ENCODE measurements around the gene BAG1. TPM values are rescaled to one million over a fixed set of nuclear protein-coding genes. Genes with fewer than 3 reads are reported as not detected.

BAG1 gene
- total RNA-seq, 1 experiment from 2014 or later: 70.0 TPM

DNA sequence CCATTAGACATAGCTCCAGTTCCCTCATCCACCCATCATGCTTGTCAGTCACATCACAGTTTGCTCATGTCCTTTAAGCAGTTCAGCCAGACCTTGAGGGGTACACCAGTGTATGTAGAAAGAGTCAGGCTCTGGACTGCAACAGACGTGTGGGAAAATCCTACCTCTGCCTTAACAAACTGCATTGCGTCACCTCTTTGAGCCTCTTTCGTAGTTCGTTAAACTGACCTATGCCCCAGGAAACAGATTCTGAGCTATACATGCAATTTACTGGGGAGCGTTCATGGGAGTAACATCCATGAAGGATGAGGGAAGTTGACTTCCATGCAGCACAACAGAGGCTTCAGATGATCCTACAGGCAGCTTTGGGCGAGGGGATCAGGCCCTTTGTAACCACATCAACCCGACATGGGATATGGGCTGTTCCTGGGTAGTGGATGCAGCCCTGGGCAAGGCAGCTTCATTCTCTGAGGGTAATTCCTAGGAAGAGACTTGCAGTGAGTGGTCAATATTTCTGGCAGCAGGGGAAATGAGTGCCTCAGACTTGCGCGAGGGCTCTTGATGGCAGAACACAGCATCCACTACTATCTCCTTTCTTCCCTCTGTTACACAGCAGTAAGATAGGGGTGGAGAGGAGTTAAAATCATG lies 20.2 kb downstream of the BAG1 start:
- DNase-seq (ENCODE audit: low spot score): no peak

DNA sequence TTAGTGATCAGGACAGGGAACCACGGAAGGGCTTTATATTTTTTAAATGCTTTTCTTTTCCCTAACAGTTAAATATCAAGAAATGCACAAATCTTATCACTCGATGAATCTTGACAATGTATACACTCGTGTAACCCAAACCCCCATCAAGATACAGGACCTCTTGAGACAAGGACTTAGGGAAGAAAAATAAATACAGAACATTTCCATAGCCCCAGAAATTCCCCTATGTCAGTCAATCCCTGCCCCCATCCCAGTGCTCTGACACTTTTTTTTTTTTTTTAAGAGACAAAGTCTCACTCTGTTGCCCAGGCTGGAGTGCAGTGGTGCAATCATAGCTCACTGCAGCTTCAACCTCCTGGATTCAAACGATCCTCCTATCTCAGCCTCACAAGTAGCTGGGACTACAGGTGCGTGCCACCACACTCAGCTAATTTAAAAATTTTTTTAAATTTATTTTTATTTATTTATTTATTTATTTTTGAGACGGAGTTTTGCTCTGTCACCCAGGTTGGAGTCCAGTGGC lies 21.8 kb downstream of the BAG1 start:
- no peak for DNase-seq (ENCODE audit: low spot score)

DNA sequence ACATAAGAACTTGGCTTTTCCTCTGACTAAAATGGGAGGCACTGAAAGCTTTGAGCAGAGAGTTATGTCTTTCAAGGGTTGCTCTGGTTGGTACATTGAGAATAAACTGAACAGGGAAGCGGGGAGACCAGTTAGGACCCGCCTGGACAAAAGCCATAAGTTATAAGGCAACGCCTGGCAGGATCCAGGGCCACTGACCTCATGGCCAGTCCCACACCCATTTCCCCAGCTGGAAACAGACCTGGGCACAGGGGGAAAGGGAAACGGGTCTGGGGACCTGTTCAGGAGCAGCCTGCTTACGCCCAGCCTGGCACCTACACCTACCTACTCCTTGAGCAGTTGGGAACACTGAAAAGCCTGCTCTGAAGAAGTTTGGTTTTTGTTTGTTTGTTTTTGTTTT lies 23.2 kb downstream of the BAG1 start:
- no peak for DNase-seq (ENCODE audit: low spot score)

DNA sequence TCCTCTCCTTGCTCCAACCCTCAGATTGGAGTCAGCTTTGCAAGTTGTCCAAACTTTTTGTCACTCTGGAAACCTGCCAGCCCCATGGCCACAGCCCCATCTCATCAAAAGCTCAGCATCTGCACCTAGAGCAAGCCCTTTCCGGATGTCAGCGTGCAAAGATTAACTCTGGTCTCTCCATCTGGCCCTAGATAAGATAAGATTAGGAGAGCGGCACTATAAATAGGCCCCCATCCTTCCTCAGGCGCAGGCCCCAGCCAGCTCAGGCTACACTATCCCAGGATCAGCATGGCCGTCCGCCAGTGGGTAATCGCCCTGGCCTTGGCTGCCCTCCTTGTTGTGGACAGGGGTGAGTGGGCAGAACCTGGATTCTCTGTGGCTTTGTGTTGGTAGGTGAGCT lies 24.6 kb downstream of the BAG1 start, which contains the start of gene SPINK4:
SPINK4 (plus strand) TSS at position 247 of the 400 bp plus-strand sequence; CDS start at position 289, 42 bp downstream.
- DNase-seq (ENCODE audit: low spot score): no peak

DNA sequence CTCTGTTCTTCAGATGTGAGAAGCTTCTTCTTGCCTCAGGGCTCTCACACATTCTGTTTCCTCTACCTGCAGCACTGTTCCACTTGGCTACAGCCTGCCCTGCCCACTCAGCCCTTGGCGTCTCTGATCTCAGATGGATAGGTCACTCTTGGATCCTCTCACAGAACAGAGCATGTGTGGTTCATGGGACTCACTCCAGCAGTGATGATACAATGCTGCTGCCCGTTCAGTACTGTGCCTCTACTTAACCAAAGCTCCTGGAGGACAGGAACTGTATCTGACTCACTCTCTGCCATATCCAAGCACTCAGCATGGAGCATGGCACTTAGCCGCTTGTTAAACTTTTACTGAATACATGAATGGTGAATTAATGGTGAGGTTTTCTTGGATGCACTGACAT lies 27.9 kb downstream of the BAG1 start:
- DNase-seq (ENCODE audit: low spot score): no peak

- DNase-seq (ENCODE audit: low spot score): no peak
Measured at GRCh38 chr9:33234511-33235467, 29.7 kb downstream of the BAG1 start.

GRCh38 chr9:33233626-33234342 lies 30.7 kb downstream of the BAG1 start:
- peak; percentile 97 for DNase-seq (ENCODE audit: low spot score)

DNA sequence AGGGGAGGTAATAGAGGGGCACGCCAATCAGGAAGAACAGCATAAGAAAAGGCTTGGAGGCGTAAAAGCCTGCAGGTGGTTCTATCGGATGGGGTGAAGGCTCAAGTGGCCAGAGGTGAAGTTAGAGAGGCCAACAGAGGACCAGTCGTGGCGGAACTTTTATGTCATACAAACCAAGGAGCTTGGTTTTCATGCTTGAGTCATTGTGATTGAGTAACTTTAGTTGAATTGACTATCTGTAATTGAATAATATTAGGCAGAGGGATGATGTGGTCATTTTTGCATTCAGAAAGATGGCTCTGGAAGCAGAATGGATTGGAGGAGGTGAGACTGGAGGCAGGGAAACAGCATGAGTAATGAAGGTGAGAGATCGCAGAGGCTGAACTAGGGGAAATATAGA lies 31.7 kb downstream of the BAG1 start:
- DNase-seq (ENCODE audit: low spot score): no peak

- no peak for DNase-seq (ENCODE audit: low spot score)
Measured at GRCh38 chr9:33231623-33231942, 32.9 kb downstream of the BAG1 start.

DNA sequence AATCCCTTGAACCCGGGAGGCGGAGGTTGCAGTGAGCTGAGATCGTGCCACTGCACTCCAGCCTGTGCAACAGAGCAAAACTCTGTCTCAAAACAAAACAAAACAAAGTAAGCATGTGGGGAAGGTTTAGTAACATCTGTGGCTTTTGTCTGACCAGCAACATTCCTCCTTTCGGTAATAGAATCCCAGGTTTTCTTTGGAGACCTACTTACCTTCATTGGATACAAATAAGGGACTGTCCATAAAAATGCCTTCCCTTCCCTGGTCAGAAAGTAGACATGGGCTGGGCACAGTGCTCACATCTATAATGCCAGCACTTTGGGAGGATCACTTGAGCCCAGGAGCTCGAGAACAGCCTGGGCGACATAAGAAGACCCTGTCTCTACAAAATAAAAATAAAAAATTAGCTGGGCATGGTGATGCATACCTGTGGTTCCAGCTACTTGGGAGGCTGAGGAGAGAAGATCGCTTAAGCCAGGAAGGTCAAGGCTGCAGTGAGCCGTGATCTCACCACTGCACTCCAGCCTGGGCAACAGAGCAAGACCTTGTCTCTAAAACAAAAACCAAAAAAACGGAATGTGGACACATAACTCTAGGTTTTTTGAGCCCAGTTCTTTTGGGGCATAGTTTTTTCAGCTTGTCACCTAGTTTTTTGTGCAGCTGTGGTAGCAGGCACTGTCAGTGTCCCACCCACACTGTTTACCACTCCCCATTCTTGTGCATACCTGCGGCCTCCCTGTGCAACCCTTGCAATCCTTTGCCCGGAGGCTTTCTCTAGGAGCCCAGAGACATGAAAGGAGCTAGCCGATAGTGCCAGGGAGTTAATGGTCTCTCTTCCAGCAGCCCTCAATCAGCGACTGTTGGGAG lies 33.5 kb downstream of the BAG1 start:
- peak; percentile 50 for DNase-seq (ENCODE audit: low spot score)

DNA sequence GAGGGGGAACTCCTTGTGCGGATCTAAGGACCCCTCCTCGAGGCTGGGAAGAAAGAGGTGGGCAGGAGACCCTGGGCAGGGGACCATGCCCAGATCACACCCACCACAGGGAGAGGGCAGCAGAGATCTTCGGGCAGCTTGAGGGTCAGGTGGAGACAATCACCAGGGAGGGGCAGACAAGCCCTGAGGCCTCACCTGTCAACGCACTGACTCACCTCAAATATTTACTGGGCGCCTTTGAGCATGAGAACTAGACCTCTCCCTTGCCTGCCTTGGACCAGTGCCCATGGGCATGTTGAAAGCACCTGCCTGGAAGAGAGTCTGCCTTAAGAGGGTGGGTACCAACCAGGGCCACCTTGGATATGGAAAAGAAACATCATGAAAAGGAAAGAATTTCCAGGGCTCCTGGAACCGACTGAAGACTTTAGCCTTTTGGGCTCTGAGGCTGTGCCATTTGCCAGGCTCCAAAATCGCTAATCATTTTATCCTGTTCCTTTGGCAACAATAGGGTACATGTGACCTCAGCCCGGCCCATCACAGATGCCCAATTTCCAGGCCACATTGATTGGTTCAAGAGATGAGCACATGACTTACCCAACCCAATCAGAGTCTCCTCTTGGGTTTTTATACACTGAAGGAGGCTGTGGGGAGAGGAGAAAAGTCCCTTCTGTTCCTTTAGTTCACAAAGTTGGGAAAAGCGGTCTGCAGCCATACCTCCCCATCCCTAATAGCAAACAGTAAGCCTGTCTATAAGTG lies 35.0 kb downstream of the BAG1 start:
- DNase-seq (ENCODE audit: low spot score): peak; percentile 97

GRCh38 chr9:33228606-33229005 lies 35.9 kb downstream of the BAG1 start:
- no peak for DNase-seq (ENCODE audit: low spot score)

GRCh38 chr9:33227741-33228140 lies 36.8 kb downstream of the BAG1 start:
- no peak for DNase-seq (ENCODE audit: low spot score)

DNA sequence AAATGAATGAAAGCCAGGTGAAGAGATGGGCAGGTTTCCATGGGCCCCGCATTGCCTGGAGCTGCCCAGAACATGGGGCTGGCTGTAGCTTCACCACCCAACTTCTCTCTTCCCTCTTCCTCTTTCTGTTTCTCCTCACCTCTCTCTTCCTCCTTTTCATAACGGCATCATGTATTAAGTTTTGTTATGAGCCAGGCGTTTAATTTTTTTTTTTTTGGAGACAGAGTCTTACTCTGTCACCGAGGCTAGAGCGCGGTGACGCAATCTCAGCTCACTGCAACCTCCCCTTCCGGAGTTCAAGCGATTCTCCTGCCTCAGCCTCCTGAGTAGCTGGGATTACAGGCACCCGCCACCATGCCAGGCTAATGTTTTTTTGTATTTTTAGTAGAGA lies 37.5 kb downstream of the BAG1 start:
- no peak for DNase-seq (ENCODE audit: low spot score)

- DNase-seq (ENCODE audit: low spot score): peak; percentile 92
Measured at GRCh38 chr9:33225319-33226147, 39.0 kb downstream of the BAG1 start.

GRCh38 chr9:33223696-33224095 lies 40.8 kb downstream of the BAG1 start:
- DNase-seq (ENCODE audit: low spot score): no peak

GRCh38 chr9:33222031-33222430 lies 42.5 kb downstream of the BAG1 start:
- no peak for DNase-seq (ENCODE audit: low spot score)

DNA sequence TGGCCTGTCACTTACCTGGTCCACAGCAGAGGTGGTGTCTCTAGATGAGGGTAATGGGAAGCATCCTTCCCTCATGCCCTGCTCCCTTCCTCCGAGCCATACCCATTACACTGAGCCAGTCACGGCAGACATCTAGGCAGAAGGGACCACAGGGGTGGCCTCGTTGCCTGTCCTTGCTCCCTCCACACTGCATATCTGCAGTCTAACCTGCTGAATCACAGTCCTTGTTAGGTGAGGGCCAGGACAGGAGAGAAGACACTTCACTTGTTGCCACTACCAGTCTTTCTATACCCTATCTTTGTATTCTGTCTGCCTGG lies 43.0 kb downstream of the BAG1 start:
- DNase-seq (ENCODE audit: low spot score): no peak

Data from HT-29 (cell line).